ENCODE results near the gene NHP2. TPM values are rescaled to one million over a fixed set of nuclear protein-coding genes. Genes with fewer than 3 reads are reported as not detected.

Gene NHP2
- total RNA-seq, 1 donor from 2014 or later: 476 TPM

- no peak for DNase-seq (ENCODE audit: low read depth)
- H3K36me3 ChIP-seq (ENCODE audit: control insufficient read depth, insufficient read depth, low read length): no peaks in the 10 kb centered on the region
- no peak overlapping the region for H3K4me3 ChIP-seq (ENCODE audit: low read depth, low read length)
- no peak for TF ChIP-seq CTCF (IDR thresholded peaks at IDR 0.05; ENCODE audit: insufficient read depth, low read length, poor library complexity, severe bottlenecking)
- no peaks in the 10 kb centered on the region for H3K27me3 ChIP-seq (ENCODE audit: control insufficient read depth, insufficient read depth, low read length)
Observed at GRCh38 chr5:178121391-178122276, 32.1 kb downstream of the NHP2 start.

DNA sequence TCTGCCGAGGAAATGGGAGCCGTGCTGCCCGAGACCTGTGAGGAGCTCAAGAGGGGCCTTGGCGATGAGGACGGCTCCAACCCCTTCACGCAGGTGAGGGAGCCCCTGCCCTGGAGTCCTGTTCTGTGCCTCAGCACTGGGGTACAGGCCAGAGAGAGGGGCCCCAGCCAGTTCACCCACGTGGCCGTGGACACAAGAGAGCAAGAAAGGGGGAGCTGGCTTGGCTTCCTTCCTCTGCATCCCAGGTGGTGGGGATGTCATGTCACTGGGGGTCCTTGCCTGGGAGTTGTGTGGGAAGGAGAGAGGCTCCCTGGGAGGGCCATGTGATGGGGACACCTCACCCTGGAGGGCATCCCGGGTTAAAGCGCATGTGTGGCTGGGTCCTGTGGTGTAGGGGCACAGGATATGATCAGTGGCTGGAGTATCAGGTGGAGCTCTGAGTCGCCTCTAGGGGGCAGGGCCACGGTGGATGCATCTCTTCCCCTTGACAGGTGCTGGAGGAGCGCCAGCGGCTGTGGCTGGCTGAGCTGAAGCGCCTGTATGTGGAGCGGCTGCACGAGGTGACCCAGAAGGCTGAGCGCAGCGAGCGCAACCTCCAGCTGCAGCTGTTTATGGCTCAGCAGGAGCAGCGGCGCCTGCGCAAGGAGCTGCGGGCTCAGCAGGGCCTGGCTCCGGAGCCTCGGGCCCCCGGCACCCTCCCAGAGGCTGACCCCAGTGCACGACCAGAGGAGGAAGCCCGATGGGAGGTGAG lies 32.9 kb downstream of the NHP2 start:
- peak; percentile 75 for TF ChIP-seq CTCF (IDR thresholded peaks at IDR 0.05; ENCODE audit: insufficient read depth, low read length, poor library complexity, severe bottlenecking)
- H3K36me3 ChIP-seq (ENCODE audit: control insufficient read depth, insufficient read depth, low read length): no peaks in the 10 kb centered on the region
- H3K4me3 ChIP-seq (ENCODE audit: low read depth, low read length): no peak overlapping the region
- no peaks in the 10 kb centered on the region for H3K27me3 ChIP-seq (ENCODE audit: control insufficient read depth, insufficient read depth, low read length)
- DNase-seq (ENCODE audit: low read depth): peak; percentile 61

- no peak for DNase-seq (ENCODE audit: low read depth)
- no peak overlapping the region for H3K4me3 ChIP-seq (ENCODE audit: low read depth, low read length)
- no peak for TF ChIP-seq CTCF (IDR thresholded peaks at IDR 0.05; ENCODE audit: insufficient read depth, low read length, poor library complexity, severe bottlenecking)
- H3K36me3 ChIP-seq (ENCODE audit: control insufficient read depth, insufficient read depth, low read length): no peaks in the 10 kb centered on the region
- H3K27me3 ChIP-seq (ENCODE audit: control insufficient read depth, insufficient read depth, low read length): no peaks in the 10 kb centered on the region
Observed at GRCh38 chr5:178119915-178120606, 33.6 kb downstream of the NHP2 start.

DNA sequence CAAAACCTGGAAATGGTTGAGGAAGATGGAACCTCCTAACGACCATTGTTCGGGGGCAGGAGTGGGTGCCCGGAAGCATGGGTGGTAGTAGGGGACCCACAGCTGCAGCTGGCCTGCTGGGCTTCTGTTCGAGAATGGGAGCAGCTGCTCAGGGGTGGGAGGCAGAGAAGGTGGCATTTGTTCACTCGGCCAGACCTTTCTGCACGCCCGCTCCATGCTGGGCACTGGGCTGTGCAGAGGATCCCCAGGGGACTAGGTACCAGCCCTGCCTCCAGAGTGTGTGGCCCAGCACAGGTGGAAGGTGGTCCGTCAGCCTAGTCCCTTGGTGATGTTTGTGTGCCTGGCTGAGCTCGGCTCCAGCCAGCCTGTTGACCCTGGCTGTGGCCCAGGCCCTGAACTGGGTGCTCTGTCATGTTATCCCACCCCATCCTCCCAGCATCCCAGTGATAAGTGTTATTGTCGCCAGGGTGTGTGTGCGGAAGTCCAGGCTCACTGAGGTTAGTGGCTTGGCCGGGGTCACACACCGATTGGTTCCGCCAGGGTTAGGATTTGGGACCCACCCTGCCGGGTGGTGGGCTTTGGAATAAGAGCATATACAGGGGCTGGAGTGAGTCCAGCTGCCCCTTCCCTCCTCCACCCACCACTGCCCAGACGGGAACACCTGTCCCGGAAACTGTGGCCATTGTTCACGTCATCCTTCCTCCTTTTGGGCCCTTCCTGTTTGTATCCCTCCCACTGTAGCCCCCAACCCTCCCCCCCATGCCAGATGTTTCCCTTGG lies 35.6 kb downstream of the NHP2 start:
- DNase-seq (ENCODE audit: low read depth): no peak
- no peak overlapping the region for H3K4me3 ChIP-seq (ENCODE audit: low read depth, low read length)
- no peak for TF ChIP-seq CTCF (IDR thresholded peaks at IDR 0.05; ENCODE audit: insufficient read depth, low read length, poor library complexity, severe bottlenecking)
- H3K36me3 ChIP-seq (ENCODE audit: control insufficient read depth, insufficient read depth, low read length): no peaks in the 10 kb centered on the region
- H3K27me3 ChIP-seq (ENCODE audit: control insufficient read depth, insufficient read depth, low read length): peaks cover 2% of the 10 kb centered on the region

DNA sequence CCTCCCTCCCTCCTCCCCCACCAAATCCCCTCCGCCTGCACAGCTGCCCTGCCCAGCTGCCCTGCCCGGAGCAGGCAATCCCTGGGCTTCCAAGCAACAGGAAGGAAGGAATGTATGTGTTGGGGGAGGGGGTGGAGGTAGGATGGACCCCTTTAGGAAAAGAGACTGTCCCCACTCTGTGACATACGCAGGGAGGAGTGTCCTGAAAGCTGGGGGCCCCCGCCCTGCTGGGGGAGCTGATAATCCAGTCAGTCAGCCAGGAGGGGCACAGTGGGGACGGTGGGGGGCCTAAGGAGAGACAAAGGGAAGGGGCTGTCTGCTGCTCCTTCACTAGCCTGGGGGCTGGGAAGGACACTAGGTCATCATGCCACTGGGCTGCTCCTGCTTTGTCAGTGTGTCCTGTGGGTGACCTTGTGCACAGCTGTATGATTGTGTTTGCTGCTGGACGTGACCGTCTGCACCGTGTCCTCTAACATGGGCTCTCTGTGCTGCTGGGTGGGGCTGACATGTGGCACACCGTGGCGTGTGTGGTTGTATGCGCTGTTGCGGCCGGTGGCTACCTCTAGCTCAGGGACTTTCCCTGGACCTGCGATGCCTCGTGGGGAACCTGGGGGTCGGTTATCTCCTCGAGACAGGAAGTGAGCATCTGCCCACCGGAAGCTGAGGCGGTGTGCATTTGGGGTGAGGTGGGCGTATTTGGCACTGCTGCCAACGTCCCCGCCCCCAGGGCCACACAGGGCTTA lies 37.4 kb downstream of the NHP2 start:
- Histone ChIP-seq H3K4me3 (ENCODE audit: low read depth, low read length) (no peak overlapping the region), H3K27me3 (ENCODE audit: control insufficient read depth, insufficient read depth, low read length) (peaks cover 5% of the 10 kb centered on the region), H3K36me3 (ENCODE audit: control insufficient read depth, insufficient read depth, low read length) (no peaks in the 10 kb centered on the region)
- DNase-seq (ENCODE audit: low read depth): no peak
- no peak for TF ChIP-seq CTCF (IDR thresholded peaks at IDR 0.05; ENCODE audit: insufficient read depth, low read length, poor library complexity, severe bottlenecking)
